ENCODE data around the gene HNRNPA0.

DNA sequence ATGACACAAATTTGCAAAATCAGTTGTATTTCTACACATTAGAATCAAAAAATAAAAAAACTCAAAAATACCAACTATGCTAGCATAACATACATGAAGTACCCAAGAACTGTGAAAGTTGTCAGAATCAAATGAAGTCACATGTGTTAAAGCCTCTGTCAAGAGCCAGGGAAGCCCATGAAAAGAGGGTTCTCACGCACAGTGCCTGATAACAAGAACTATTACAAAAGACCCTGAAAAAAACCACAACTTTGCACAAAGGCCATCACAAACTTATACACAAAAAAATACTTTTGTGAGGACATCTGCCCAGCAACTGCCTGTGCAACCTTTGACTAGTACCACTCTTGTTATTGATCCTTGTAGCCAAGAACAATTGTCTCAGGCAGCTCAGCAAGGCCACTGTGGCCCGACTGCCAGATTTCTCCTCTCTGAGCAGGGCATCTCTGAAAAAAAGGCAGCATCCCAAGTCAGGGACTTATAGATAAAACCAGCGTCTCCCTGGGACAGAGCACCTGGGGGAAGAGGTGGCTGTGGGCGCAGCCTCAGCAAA lies 28.9 kb upstream of the HNRNPA0 start:
- TF ChIP-seq, protein P1, sequence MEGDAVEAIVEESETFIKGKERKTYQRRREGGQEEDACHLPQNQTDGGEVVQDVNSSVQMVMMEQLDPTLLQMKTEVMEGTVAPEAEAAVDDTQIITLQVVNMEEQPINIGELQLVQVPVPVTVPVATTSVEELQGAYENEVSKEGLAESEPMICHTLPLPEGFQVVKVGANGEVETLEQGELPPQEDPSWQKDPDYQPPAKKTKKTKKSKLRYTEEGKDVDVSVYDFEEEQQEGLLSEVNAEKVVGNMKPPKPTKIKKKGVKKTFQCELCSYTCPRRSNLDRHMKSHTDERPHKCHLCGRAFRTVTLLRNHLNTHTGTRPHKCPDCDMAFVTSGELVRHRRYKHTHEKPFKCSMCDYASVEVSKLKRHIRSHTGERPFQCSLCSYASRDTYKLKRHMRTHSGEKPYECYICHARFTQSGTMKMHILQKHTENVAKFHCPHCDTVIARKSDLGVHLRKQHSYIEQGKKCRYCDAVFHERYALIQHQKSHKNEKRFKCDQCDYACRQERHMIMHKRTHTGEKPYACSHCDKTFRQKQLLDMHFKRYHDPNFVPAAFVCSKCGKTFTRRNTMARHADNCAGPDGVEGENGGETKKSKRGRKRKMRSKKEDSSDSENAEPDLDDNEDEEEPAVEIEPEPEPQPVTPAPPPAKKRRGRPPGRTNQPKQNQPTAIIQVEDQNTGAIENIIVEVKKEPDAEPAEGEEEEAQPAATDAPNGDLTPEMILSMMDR (IDR thresholded peaks at IDR 0.05), result no peak
- no peak for TF ChIP-seq POLR2A (IDR thresholded peaks at IDR 0.05)

Data from esophagus squamous epithelium (tissue), 4 donors.